Colonic mucosa (tissue), 4 donors: ENCODE results near the gene HSD11B2. TPM values are rescaled to one million over a fixed set of nuclear protein-coding genes. Genes with fewer than 3 reads are reported as not detected.

ENCODE experiments used
- DNase-seq: peaks from one replicate; pipeline ENCODE4 v3.0.0-alpha.2; 2020
- H3K27ac ChIP-seq: fragments of 200-600 bp; one replicate; pipeline ENCODE4 v1.8.0; 2021
- H3K27me3 ChIP-seq: fragments of 200-600 bp; one replicate; pipeline ENCODE4 v1.8.0; 2021
- H3K36me3 ChIP-seq: fragments of 200-600 bp; one replicate; pipeline ENCODE4 v1.8.0; 2021
- H3K4me1 ChIP-seq: fragments of 200-600 bp; one replicate; pipeline ENCODE4 v1.8.0; 2021; ENCODE audit warnings: mild to moderate bottlenecking
- H3K4me3 ChIP-seq: fragments of 200-600 bp; one replicate; pipeline ENCODE4 v1.8.0; 2021
- H3K9ac ChIP-seq, 2 donors: one replicate each; pipeline ENCODE4 v1.7.0; 2013; ENCODE audit warnings: control low read depth in 2 of 2, low read depth in 2 of 2, low read length in 2 of 2
- H3K9me3 ChIP-seq: fragments of 200-600 bp; one replicate; pipeline ENCODE4 v1.8.0; 2021
- CTCF ChIP-seq: fragments of 200-600 bp; IDR thresholded peaks from one replicate; pipeline ENCODE4 v1.8.0; 2022; ENCODE audit warnings: antibody characterized with exemption, mild to moderate bottlenecking
- intact Hi-C: fragments of 100-400 bp; cut with DNase I; formaldehyde crosslinking; loops from one replicate; pipeline ENCODE4 v1.14.1; 2022
- total RNA-seq, 2 donors: library from RNA; stranded (reverse); fragmentation: NEBNext Ultra II Directional in 1 of 2; extraction: Animal tissue kit (Norgen Biotek cat#: 25700) in 1 of 2; gene quantifications; one replicate each; pipeline ENCODE4 v1.2.1, GENCODE V29; 2021
- donor health status: healthy.
- donor health status: DM: no; HTN: no; CAD: no.
- donor health status: DM: no; HTN: no; CAD: no.

Gene HSD11B2
- total RNA-seq, 2 donors from 2014 or later = 348 to 378 TPM

- Histone ChIP-seq H3K4me1 (peaks cover 21% of the 10 kb centered on the region), H3K9me3 (no peaks in the 10 kb centered on the region), H3K4me3 (no peak overlapping the region), H3K27me3 (peaks cover 7% of the 10 kb centered on the region), H3K9ac (peak overlapping the region; percentile 18 to 72), H3K27ac (no peak overlapping the region), H3K36me3 (no peaks in the 10 kb centered on the region)
- TF ChIP-seq CTCF = no peak
- intact Hi-C loops = loop anchor here (10.0 kb wide), 1 partner anchor 50 kb away; no protein-coding TSS in a partner anchor
- DNase-seq = no peak
Observed at GRCh38 chr16:67395105-67395457, 35.8 kb upstream of the HSD11B2 start.

- H3K9me3 ChIP-seq = no peaks in the 10 kb centered on the region
- peak overlapping the region; percentile 40 to 72 for H3K9ac ChIP-seq
- peaks cover 21% of the 10 kb centered on the region for H3K4me1 ChIP-seq
- no peak for DNase-seq
- H3K27me3 ChIP-seq = peaks cover 7% of the 10 kb centered on the region
- H3K27ac ChIP-seq = peak overlapping the region; percentile 21
- intact Hi-C loops = loop anchor here (10.0 kb wide), 1 partner anchor 51 kb away; no protein-coding TSS in a partner anchor
- no peak for TF ChIP-seq CTCF
- H3K36me3 ChIP-seq = no peaks in the 10 kb centered on the region
- H3K4me3 ChIP-seq = no peak overlapping the region
Observed at GRCh38 chr16:67395458-67396158, 35.3 kb upstream of the HSD11B2 start.

- Histone ChIP-seq H3K4me1 (peaks cover 21% of the 10 kb centered on the region), H3K27me3 (peaks cover 7% of the 10 kb centered on the region), H3K36me3 (no peaks in the 10 kb centered on the region), H3K27ac (peak overlapping the region; percentile 23), H3K9ac (peak overlapping the region; percentile 67 to 72), H3K9me3 (no peaks in the 10 kb centered on the region), H3K4me3 (no peak overlapping the region)
- peak; percentile 96 for DNase-seq
- intact Hi-C loops = loop anchor here (10.0 kb wide), 1 partner anchor 52 kb away; no protein-coding TSS in a partner anchor
- TF ChIP-seq CTCF = no peak
Observed at GRCh38 chr16:67396159-67397035, 34.5 kb upstream of the HSD11B2 start.

DNA sequence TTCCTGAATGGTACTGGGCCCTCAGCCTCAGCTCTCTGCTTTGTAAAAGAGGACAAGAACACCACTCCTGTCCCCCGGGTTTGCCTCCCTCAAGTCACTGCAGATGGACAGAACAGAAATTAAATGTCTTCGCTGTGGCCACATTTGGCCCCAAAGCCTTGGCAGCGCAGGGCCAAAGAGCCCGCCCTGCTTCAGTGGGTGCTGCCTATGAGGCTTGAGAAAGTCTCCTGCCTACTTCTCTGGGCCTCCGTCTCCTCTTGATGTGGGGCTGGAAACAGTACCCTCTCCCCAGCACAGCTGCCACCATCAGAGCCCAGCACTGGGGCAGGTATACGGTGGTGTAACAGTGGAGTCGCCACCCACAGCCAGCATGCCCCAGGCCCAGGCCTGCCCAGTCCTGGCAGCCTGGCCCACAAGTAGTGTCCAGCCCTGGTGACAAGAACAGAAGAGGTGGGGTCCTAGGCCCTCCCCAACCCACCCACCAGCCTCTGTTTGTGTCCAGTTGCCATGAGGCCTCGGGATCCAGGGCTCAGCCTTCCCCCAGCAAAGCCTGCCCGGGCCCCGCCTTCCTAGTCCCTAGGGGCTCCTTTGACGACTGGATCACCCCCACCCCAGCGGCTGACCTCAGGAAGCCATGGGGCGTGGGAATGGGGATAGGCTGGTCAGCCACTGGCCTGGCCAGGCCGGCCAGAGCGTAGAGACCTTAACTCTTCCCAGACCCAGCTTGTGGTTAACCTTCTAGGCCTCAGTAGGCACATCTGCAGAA lies 33.7 kb upstream of the HSD11B2 start:
- Histone ChIP-seq H3K4me1 (peaks cover 21% of the 10 kb centered on the region), H3K9me3 (no peaks in the 10 kb centered on the region), H3K27ac (peak overlapping the region; percentile 23), H3K9ac (no peak overlapping the region), H3K4me3 (no peak overlapping the region), H3K36me3 (no peaks in the 10 kb centered on the region), H3K27me3 (peaks cover 7% of the 10 kb centered on the region)
- no peak for DNase-seq
- intact Hi-C loops = loop anchor here (10.0 kb wide), 1 partner anchor 52 kb away; no protein-coding TSS in a partner anchor
- no peak for TF ChIP-seq CTCF
